HPDE6-E6E7 (cell line): ENCODE measurements around the gene IL13RA1.
A peak's percentile ranks its signal among the peaks of the same experiment; 100 is the strongest.
"Not testable (repeated sequence)": the region's sequence is repeated elsewhere in the genome, so short reads cannot be mapped to it uniquely, and the experiment has no call there.

Experiments
- DNase-seq: peaks from one replicate; pipeline ENCODE4 v3.0.0; 2011; ENCODE audit warnings: missing footprints; ENCODE audit errors: extremely low spot score

The IL13RA1 gene

GRCh38 chrX:118729042-118729652 is 1.7 kb downstream of the IL13RA1 start:
- no peak for DNase-seq

GRCh38 chrX:118730500-118731247 is 3.3 kb downstream of the IL13RA1 start:
- no peak for DNase-seq

GRCh38 chrX:118732551-118732950 is 5.1 kb downstream of the IL13RA1 start:
- not testable (repeated sequence) for DNase-seq

GRCh38 chrX:118734909-118735308 is 7.5 kb downstream of the IL13RA1 start:
- DNase-seq, result no peak

GRCh38 chrX:118736394-118737010 is 9.1 kb downstream of the IL13RA1 start:
- DNase-seq, result no peak

GRCh38 chrX:118739577-118739976 is 12.2 kb downstream of the IL13RA1 start:
- DNase-seq, result no peak

GRCh38 chrX:118740276-118740889 is 13.0 kb downstream of the IL13RA1 start:
- DNase-seq, result no peak

GRCh38 chrX:118742176-118742575 is 14.8 kb downstream of the IL13RA1 start:
- DNase-seq, result no peak

GRCh38 chrX:118745570-118745969 is 18.2 kb downstream of the IL13RA1 start:
- no peak for DNase-seq

- DNase-seq, result no peak
Observed at GRCh38 chrX:118751950-118752783, 24.8 kb downstream of the IL13RA1 start.

- no peak for DNase-seq
Observed at GRCh38 chrX:118755633-118756032, 28.2 kb downstream of the IL13RA1 start.

- no peak for DNase-seq
Observed at GRCh38 chrX:118756101-118756500, 28.7 kb downstream of the IL13RA1 start.

GRCh38 chrX:118758511-118758910 is 31.1 kb downstream of the IL13RA1 start:
- DNase-seq, result no peak

- DNase-seq, result no peak
Observed at GRCh38 chrX:118760025-118760424, 32.6 kb downstream of the IL13RA1 start.

- DNase-seq, result no peak
Observed at GRCh38 chrX:118761939-118762707, 34.7 kb downstream of the IL13RA1 start.

- no peak for DNase-seq
Observed at GRCh38 chrX:118763489-118763888, 36.1 kb downstream of the IL13RA1 start.

GRCh38 chrX:118764122-118764521 is 36.7 kb downstream of the IL13RA1 start:
- DNase-seq, result no peak

GRCh38 chrX:118770133-118770760 is 42.8 kb downstream of the IL13RA1 start:
- no peak for DNase-seq

- DNase-seq, result no peak
Observed at GRCh38 chrX:118772051-118772450, 44.6 kb downstream of the IL13RA1 start.

- peak; percentile 37 for DNase-seq
Observed at GRCh38 chrX:118773782-118774181, 46.4 kb downstream of the IL13RA1 start.
